Sigmoid colon (tissue), 7 donors: ENCODE data around the gene TRPV5. TPM values are rescaled to one million over a fixed set of nuclear protein-coding genes. Genes with fewer than 3 reads are reported as not detected.

Source experiments
- DNase-seq: peaks from one replicate; pipeline ENCODE4 v3.0.0-alpha.2; 2019
- H3K27ac ChIP-seq, 4 donors: fragments of 200-600 bp; sonication (generic); one replicate each; pipeline ENCODE4 v1.5.1; 2016 to 2019; ENCODE audit warnings: mild to moderate bottlenecking in 1 of 4
- H3K27me3 ChIP-seq, 3 donors: fragments of 200-600 bp; sonication (generic); one replicate each; pipeline ENCODE4 v1.5.1; 2019; ENCODE audit warnings: mild to moderate bottlenecking in 1 of 3
- H3K36me3 ChIP-seq, 4 donors: fragments of 200-600 bp; sonication (generic); one replicate each; pipeline ENCODE4 v1.5.1; 2016 to 2019
- H3K4me1 ChIP-seq, 4 donors: fragments of 200-600 bp; sonication (generic); one replicate each; pipeline ENCODE4 v1.5.1; 2017 to 2019
- H3K4me3 ChIP-seq, 4 donors: fragments of 200-600 bp; sonication (generic); one replicate each; pipeline ENCODE4 v1.5.1; 2017 to 2019; ENCODE audit warnings: mild to moderate bottlenecking in 2 of 4, moderate library complexity in 1 of 4
- H3K9me3 ChIP-seq, 4 donors: fragments of 200-600 bp in 3 of 4; sonication (generic) in 3 of 4; one replicate each; pipeline versions ENCODE4 v1.5.1 to v1.6.1; 2013 to 2019
- CTCF ChIP-seq, 4 experiments: fragments of 450-650 bp in 3 of 4; fragments of 200-600 bp in 1 of 4; IDR thresholded peaks; one replicate each; pipeline ENCODE4 v1.5.1; 2016 to 2019; ENCODE audit warnings: antibody characterized with exemption in 4 of 4, mild to moderate bottlenecking in 3 of 4, moderate library complexity in 2 of 4
- EP300 ChIP-seq, 4 donors: sonication (generic); formaldehyde crosslinking; IDR thresholded peaks; one replicate each; pipeline ENCODE4 v1.6.1; 2017; ENCODE audit warnings: antibody characterized with exemption in 4 of 4
- POLR2A ChIP-seq, 2 donors: fragments of 450-650 bp; IDR thresholded peaks; one replicate each; pipeline ENCODE4 v1.6.1; 2016; ENCODE audit warnings: antibody characterized with exemption in 2 of 2, mild to moderate bottlenecking in 2 of 2, moderate library complexity in 2 of 2
- POLR2AphosphoS5 ChIP-seq, 4 donors: sonication (generic); formaldehyde crosslinking; IDR thresholded peaks; one replicate each; pipeline ENCODE4 v1.6.1; 2017; ENCODE audit warnings: antibody characterized with exemption in 4 of 4
- WGBS, 2 donors: extraction: QIAGEN DNeasy Blood & Tissue Kit; methylation state at CpG; one replicate each; pipeline ENCODE4 v1.1.7; 2013; 5-methylcytosine and 5-hydroxymethylcytosine counted together
- intact Hi-C: fragments of 100-400 bp; cut with DNase I; formaldehyde crosslinking; loops from one replicate; pipeline ENCODE4 v1.15.1; 2023
- polyA plus RNA-seq, 3 donors: library from polyadenylated mRNA; stranded (reverse); fragments of 200-250 nt; gene quantifications; one replicate each; pipeline ENCODE4 v1.2.3, GENCODE V29; 2013
- total RNA-seq, 4 donors: library from RNA; depleted of rRNA; stranded (reverse); fragments of >200 nt; gene quantifications; one replicate each; pipeline ENCODE4 v1.1.0, GENCODE V29; 2016
- donor health status: healthy with polysubstance abuse.
- donor health status: Bipolar disorder and iron deficiency.
- donor health status: healthy.

Gene TRPV5
- total and polyA plus RNA-seq, 7 donors = 0.03 TPM; not detected in 6

- peaks cover 0 to 6% (median 0%) of the 10 kb centered on the region in 3 donors for H3K27me3 ChIP-seq
- TF ChIP-seq POLR2A (IDR thresholded peaks at IDR 0.05) (no peak), CTCF (IDR thresholded peaks at IDR 0.05) (no peak), EP300 (IDR thresholded peaks at IDR 0.05) (no peak), POLR2AphosphoS5 (IDR thresholded peaks at IDR 0.05) (no peak)
- no peak overlapping the region for H3K27ac ChIP-seq
- no peak for DNase-seq
- no peaks in the 10 kb centered on the region for H3K9me3 ChIP-seq
- 76 to 83% methylated on average over 4 of the region's 4 CpGs for WGBS, 2 donors
- H3K4me1 ChIP-seq = no peaks in the 10 kb centered on the region
- no peaks in the 10 kb centered on the region for H3K36me3 ChIP-seq
- intact Hi-C loops = no loop called here
- no peak overlapping the region for H3K4me3 ChIP-seq
Measured at GRCh38 chr7:142884286-142884640, 49.3 kb downstream of the TRPV5 start.

DNA sequence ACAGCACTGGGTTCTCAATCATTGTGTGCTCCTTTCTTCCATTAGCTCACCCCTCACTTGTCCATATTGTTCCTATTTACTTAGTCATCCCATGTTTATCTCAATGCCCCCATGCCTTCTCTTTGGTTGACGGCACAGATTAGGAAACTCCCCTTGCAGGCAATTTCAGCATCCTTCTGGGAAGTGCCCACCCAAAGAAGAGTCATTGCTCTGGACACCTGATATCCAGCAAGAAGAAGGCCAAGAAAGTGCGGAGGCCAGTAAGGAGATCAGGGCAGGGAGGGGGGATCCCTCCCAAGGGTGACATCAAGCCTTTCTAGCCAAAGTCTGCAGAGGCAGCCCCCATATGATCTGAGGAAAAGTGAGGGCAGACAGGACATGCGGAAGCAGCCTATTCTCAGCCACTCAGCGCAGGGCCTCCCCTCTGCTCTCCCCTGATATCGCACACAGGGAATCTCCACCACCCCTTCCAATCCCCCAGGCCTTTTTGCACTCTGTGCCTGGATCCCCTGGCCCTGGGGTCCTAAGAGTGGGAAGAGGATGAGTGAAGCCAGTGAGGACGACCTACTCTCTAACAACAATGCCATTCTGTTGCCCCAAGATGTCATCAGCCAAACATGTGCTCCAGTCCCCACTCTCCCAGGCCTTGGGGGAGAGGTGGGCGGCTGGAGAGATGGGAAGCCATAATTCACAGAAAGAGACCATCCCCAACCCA, 49.8 kb downstream of the TRPV5 start:
- Histone ChIP-seq H3K9me3 (no peaks in the 10 kb centered on the region), H3K4me1 (no peaks in the 10 kb centered on the region), H3K36me3 (no peaks in the 10 kb centered on the region), H3K4me3 (no peak overlapping the region), H3K27ac (no peak overlapping the region), H3K27me3 (peaks cover 0 to 6% (median 0%) of the 10 kb centered on the region in 3 donors)
- intact Hi-C loops = no loop called here
- WGBS, 2 donors = 86 to 90% methylated on average over 7 of the region's 7 CpGs
- TF ChIP-seq CTCF (IDR thresholded peaks at IDR 0.05) (no peak), EP300 (IDR thresholded peaks at IDR 0.05) (no peak), POLR2A (IDR thresholded peaks at IDR 0.05) (no peak), POLR2AphosphoS5 (IDR thresholded peaks at IDR 0.05) (no peak)
- DNase-seq = no peak

- H3K36me3 ChIP-seq = no peaks in the 10 kb centered on the region
- H3K4me1 ChIP-seq = no peaks in the 10 kb centered on the region
- WGBS, 2 donors = 87 to 92% methylated on average over 10 of the region's 10 CpGs
- TF ChIP-seq POLR2AphosphoS5 (IDR thresholded peaks at IDR 0.05) (no peak), EP300 (IDR thresholded peaks at IDR 0.05) (no peak), CTCF (IDR thresholded peaks at IDR 0.05) (no peak), POLR2A (IDR thresholded peaks at IDR 0.05) (no peak)
- no peak overlapping the region for H3K27ac ChIP-seq
- no peaks in the 10 kb centered on the region for H3K9me3 ChIP-seq
- H3K4me3 ChIP-seq = no peak overlapping the region
- intact Hi-C loops = no loop called here
- H3K27me3 ChIP-seq = peaks cover 0 to 6% (median 2%) of the 10 kb centered on the region in 3 donors
- no peak for DNase-seq
Measured at GRCh38 chr7:142883145-142883544, 50.4 kb downstream of the TRPV5 start.

DNA sequence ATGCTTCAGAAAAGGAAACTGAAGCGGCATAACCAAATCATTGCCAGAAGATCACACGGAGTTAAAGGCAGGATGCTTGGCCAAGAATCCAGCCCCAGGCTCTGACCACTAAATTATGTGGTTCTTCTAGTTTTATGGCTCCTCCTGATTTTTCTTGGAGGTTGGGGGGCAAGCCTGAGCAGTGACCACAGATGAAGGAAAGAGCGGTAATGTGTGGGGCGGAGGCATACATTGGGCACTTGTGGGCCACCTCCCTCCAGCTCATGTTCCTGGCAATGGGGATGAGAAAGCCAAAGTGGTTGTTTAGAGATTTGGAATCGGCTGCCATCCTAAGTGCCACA, 51.2 kb downstream of the TRPV5 start:
- no peak overlapping the region for H3K4me3 ChIP-seq
- TF ChIP-seq POLR2A (IDR thresholded peaks at IDR 0.05) = no peak
- TF ChIP-seq CTCF (IDR thresholded peaks at IDR 0.05) = no peak
- TF ChIP-seq POLR2AphosphoS5 (IDR thresholded peaks at IDR 0.05) = no peak
- no peak for TF ChIP-seq EP300 (IDR thresholded peaks at IDR 0.05)
- H3K4me1 ChIP-seq = no peaks in the 10 kb centered on the region
- WGBS, 2 donors = 82 to 87% methylated on average over 5 of the region's 5 CpGs
- H3K9me3 ChIP-seq = no peaks in the 10 kb centered on the region
- no peak for DNase-seq
- peaks cover 0 to 6% (median 3%) of the 10 kb centered on the region in 3 donors for H3K27me3 ChIP-seq
- intact Hi-C loops = no loop called here
- H3K27ac ChIP-seq = no peak overlapping the region
- H3K36me3 ChIP-seq = no peaks in the 10 kb centered on the region
